Measurements from ENCODE around the gene HS3ST4. TPM values are rescaled to one million over a fixed set of nuclear protein-coding genes. Genes with fewer than 3 reads are reported as not detected.

Gene HS3ST4
- total RNA-seq, 4 donors from 2014 or later, result not detected

DNA sequence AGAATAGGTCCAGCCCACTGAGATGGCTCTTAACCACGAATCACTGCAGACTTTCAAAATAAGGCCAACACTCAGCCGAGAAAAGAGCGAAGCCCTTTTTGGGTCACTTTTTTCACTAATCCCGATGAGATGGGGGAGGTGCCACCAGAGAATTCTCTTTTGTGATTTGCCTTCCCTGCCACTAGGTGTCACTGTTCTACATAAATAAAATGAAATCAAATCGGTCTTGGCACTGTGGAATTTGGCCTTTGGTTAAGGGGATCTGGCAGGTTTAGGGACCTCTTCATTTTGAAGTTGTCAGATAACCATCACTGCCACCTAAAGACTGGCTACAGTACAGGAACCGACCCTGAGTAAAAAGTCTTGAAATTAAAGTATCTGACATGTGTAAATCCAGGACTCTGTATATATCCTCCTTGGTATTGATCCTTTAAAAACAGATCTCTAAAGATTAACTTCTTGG is 147.0 kb downstream of the HS3ST4 start:
- TF ChIP-seq, protein P1, sequence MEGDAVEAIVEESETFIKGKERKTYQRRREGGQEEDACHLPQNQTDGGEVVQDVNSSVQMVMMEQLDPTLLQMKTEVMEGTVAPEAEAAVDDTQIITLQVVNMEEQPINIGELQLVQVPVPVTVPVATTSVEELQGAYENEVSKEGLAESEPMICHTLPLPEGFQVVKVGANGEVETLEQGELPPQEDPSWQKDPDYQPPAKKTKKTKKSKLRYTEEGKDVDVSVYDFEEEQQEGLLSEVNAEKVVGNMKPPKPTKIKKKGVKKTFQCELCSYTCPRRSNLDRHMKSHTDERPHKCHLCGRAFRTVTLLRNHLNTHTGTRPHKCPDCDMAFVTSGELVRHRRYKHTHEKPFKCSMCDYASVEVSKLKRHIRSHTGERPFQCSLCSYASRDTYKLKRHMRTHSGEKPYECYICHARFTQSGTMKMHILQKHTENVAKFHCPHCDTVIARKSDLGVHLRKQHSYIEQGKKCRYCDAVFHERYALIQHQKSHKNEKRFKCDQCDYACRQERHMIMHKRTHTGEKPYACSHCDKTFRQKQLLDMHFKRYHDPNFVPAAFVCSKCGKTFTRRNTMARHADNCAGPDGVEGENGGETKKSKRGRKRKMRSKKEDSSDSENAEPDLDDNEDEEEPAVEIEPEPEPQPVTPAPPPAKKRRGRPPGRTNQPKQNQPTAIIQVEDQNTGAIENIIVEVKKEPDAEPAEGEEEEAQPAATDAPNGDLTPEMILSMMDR (IDR thresholded peaks at IDR 0.05), result no peak
- no peak for DNase-seq (ENCODE audit: low spot score)
- ATAC-seq (ENCODE audit: low FRiP score), result no peak

DNA sequence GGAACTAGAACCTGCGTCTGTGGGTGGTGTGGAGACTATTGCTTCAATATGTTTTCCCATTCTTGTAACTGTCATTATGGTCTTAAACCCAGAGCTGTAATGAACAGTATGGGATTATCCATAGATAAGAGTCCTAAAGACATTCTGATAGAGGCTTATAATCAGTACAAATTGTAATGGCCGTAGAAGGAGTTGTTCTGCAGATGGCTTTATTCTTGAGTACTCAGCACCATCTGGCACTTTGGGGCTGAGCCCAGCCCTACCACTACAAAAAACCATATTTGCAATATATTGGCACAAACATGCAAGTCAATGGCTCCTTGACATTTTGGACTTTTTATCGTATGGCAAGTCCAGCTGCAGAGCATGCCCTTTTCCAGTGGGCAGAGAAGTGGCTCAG is 150.0 kb downstream of the HS3ST4 start:
- DNase-seq (ENCODE audit: low spot score) (no peak), ATAC-seq (ENCODE audit: low FRiP score) (no peak)
- TF ChIP-seq, protein P1 (IDR thresholded peaks at IDR 0.05), result no peak

DNA sequence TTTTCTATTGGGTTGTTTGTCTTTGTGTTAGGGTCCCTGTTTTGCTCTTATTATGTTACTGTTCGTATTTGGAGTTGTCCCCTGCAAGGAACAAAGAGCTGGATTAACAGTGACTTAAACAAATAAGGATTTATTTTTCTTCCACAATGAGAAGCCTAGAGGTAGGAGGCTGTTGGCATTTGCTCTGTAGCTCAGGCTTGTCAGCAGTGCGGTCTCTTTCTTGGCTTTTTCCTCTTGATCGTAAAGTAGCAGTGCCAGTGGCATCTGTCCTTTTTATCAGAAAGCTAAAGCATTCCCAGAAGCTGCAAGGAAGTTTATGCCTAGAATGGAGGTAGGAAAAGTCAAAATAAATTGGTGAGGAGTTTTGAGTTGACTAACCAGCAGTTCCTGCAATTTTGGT is 154.1 kb downstream of the HS3ST4 start:
- ATAC-seq (ENCODE audit: low FRiP score), result no peak

DNA sequence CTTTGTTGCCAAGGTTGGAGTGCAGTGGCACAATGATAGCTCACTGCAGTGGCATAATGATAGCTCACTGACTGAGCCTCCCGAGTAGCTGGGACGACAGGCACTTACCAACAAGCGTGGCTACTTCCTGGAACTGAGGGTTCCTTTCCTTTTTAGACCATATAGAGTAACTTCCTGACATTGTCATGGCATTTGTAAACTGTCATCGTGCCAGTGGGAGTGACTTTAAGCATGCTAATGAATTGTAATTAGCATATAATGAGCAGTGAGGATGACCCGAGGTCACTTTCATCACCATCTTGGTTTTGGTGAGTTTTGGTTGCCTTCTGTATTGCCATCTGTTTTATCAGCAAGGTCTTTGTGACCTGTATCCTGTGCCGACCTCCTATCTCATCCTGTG is 162.4 kb downstream of the HS3ST4 start:
- DNase-seq (ENCODE audit: low spot score), result no peak
- TF ChIP-seq, protein P1 (IDR thresholded peaks at IDR 0.05), result no peak
- ATAC-seq (ENCODE audit: low FRiP score), result no peak

More for the DNA sequence above, 154.1 kb downstream of the HS3ST4 start:
- TF ChIP-seq, protein P1 (IDR thresholded peaks at IDR 0.05), result no peak
- no peak for DNase-seq (ENCODE audit: low spot score)

DNA sequence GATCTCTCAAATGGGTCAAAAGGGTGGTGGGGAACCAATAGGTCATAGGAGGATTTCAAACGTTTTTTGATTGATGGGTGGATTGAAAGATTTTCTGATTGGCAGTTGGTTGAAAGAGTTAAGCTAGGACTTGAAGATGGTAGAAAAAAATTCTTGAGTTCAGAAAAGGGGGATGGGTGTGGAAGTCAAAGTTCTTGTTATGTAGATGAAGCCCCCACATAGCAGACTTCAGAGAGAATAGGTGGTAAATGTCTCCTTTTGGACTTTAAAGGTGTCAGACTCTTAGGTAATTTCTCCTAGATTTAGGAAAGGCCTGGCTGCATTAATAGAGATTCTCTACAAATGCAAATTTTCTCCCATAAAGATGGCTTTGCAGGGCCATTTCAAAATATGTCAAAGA is 163.3 kb downstream of the HS3ST4 start:
- DNase-seq (ENCODE audit: low spot score) (no peak), ATAC-seq (ENCODE audit: low FRiP score) (no peak)
- TF ChIP-seq, protein P1 (IDR thresholded peaks at IDR 0.05), result no peak

DNA sequence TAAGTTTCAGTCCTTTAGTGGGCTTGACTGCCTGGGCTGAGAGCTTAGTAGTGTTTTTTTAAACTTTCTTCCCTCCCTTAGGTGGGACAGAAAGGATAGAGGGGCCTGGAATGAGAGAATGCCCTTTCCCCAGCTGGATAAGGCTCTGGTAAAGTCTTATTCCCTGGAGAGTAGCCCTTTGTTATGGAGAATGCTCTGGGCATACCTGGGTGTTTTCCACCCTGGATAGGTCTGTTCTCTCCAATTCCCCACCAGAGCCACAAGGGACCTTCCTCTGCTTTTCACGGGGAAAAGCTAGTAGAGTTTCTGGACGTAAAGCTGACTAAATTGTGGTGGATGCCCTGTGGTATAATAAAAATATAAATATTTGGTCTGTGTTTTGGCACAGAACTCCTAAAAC is 164.1 kb downstream of the HS3ST4 start:
- TF ChIP-seq, protein P1 (IDR thresholded peaks at IDR 0.05), result no peak
- ATAC-seq (ENCODE audit: low FRiP score) (no peak), DNase-seq (ENCODE audit: low spot score) (no peak)

DNA sequence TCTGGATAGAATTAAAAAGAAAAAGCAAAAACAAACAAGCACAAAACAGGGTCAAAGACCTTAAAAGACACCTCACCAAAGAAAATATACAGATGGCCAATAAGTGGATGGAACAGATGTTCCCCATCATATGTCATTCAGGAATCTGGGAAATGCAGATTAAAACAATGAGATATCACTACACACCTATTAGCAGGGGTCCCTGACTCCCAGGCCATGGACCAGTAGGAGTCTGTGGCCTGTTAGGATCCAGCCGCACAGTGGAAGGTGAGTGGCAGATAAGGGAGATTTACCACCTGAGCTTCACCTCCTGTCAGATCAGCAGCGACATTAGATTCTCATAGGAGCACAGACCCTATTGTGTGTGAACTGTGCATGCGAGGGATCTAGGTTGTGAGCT is 167.9 kb downstream of the HS3ST4 start:
- no peak for ATAC-seq (ENCODE audit: low FRiP score)
- no peak for DNase-seq (ENCODE audit: low spot score)
- TF ChIP-seq, protein P1 (IDR thresholded peaks at IDR 0.05), result no peak

All from omental fat pad (tissue), 4 donors.